Right lobe of liver (tissue), 4 donors: ENCODE data around the gene IQGAP3.

Source experiments
- POLR2A ChIP-seq: fragments of 450-650 bp; IDR thresholded peaks from one replicate; pipeline ENCODE4 v1.6.1; 2017; ENCODE audit warnings: antibody characterized with exemption, mild to moderate bottlenecking
- TF ChIP-seq, protein P1 (sequence below), 4 donors: fragments of 200-600 bp in 3 of 4; fragments of 450-650 bp in 1 of 4; IDR thresholded peaks; one replicate each; pipeline versions ENCODE4 v1.5.1 to v1.8.0; 2016 to 2022; ENCODE audit warnings: antibody characterized with exemption in 4 of 4, mild to moderate bottlenecking in 2 of 4
- donor health status: DM: no; HTN: no; CAD: no.
- donor health status: DM: no; HTN: no; CAD: no.
- donor health status: DM: no; HTN: yes; CAD: no.

DNA sequence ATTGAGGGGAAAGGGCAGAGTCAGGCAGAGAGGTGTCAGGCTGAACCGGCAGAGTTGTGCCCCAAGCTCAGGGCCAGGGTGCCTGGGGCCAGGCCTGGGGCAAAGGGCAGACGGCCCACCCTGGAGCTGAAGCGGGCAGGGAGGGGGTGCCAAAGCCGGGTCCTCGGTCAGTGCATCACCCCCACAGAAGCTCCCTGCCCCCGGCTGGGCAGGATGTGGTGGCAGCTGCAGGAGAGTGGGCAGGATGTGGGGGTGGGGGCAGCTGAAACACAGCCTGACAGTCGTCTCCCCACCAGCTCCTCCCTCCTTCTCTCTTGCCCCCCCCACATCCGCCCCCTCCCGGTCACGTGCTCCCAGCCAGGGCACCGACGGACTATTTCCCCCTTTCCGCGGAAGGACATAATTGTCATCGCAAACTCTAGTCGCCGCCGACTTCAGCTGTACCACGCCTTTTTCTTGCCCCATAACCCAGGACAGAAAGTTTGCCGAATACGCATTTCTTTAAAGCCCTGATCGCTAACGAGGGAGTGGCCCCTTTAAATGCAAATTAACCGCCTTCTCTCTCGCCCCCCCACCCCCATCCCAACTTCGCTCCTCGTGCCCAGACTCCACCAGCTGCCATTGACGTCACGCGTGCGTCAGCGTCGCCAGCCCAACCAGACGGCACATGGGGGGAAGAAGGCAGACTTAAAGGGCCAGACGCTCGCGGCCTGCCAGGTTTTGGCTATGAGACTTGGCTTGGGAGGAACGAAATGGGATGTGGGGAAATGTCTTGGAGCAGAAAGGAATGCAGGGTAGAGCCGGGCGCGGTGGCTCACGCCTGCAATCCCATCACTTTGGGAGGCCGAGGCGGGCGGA lies 67.3 kb downstream of the IQGAP3 start:
- TF ChIP-seq, protein P1, sequence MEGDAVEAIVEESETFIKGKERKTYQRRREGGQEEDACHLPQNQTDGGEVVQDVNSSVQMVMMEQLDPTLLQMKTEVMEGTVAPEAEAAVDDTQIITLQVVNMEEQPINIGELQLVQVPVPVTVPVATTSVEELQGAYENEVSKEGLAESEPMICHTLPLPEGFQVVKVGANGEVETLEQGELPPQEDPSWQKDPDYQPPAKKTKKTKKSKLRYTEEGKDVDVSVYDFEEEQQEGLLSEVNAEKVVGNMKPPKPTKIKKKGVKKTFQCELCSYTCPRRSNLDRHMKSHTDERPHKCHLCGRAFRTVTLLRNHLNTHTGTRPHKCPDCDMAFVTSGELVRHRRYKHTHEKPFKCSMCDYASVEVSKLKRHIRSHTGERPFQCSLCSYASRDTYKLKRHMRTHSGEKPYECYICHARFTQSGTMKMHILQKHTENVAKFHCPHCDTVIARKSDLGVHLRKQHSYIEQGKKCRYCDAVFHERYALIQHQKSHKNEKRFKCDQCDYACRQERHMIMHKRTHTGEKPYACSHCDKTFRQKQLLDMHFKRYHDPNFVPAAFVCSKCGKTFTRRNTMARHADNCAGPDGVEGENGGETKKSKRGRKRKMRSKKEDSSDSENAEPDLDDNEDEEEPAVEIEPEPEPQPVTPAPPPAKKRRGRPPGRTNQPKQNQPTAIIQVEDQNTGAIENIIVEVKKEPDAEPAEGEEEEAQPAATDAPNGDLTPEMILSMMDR (IDR thresholded peaks at IDR 0.05), result no peak
- TF ChIP-seq POLR2A, result peak; percentile 87
